Endothelial cell (in vitro differentiated cells): ENCODE data around the gene AOC1. TPM values are rescaled to one million over a fixed set of nuclear protein-coding genes. Genes with fewer than 3 reads are reported as not detected.

Source experiments
- DNase-seq: peaks from one replicate; pipeline ENCODE4 v3.0.0; 2021; ENCODE audit warnings: low spot score
- H3K27ac Mint-ChIP-seq: one replicate; pipeline ENCODE4 v1.8.0; 2021; ENCODE audit warnings: mixed read lengths, inconsistent platforms; ENCODE audit not compliant: unreplicated experiment
- H3K27me3 Mint-ChIP-seq: one replicate; pipeline ENCODE4 v1.8.0; 2021; ENCODE audit warnings: mild to moderate bottlenecking, moderate library complexity, mixed read lengths, inconsistent platforms; ENCODE audit not compliant: unreplicated experiment
- H3K36me3 Mint-ChIP-seq: one replicate; pipeline ENCODE4 v1.8.0; 2021; ENCODE audit warnings: mild to moderate bottlenecking, low read depth, mixed read lengths, inconsistent platforms; ENCODE audit not compliant: unreplicated experiment
- H3K4me1 Mint-ChIP-seq: one replicate; pipeline ENCODE4 v1.8.0; 2021; ENCODE audit warnings: mild to moderate bottlenecking, mixed read lengths, inconsistent platforms; ENCODE audit not compliant: unreplicated experiment
- H3K4me3 Mint-ChIP-seq: one replicate; pipeline ENCODE4 v1.8.0; 2021; ENCODE audit warnings: mild to moderate bottlenecking, mixed read lengths, inconsistent platforms; ENCODE audit not compliant: unreplicated experiment
- H3K9me3 Mint-ChIP-seq: one replicate; pipeline ENCODE4 v1.8.0; 2021; ENCODE audit warnings: mixed read lengths, inconsistent platforms; ENCODE audit not compliant: unreplicated experiment
- total RNA-seq: library from RNA; stranded (reverse); fragmentation: NEBNext Ultra II Directional; extraction: Animal tissue kit (Norgen Biotek cat#: 25700); gene quantifications from one replicate; pipeline ENCODE4 v1.2.1, GENCODE V29; 2021; ENCODE audit not compliant: unreplicated experiment
- TF ChIP-seq, protein P1 (sequence below): fragments of 200-600 bp; sonication (generic); IDR thresholded peaks from one replicate; pipeline ENCODE4 v1.5.0; 2021; ENCODE audit warnings: antibody characterized with exemption; ENCODE audit not compliant: unreplicated experiment

Gene AOC1
- total RNA-seq, 1 donor from 2014 or later = 0.41 TPM

DNA sequence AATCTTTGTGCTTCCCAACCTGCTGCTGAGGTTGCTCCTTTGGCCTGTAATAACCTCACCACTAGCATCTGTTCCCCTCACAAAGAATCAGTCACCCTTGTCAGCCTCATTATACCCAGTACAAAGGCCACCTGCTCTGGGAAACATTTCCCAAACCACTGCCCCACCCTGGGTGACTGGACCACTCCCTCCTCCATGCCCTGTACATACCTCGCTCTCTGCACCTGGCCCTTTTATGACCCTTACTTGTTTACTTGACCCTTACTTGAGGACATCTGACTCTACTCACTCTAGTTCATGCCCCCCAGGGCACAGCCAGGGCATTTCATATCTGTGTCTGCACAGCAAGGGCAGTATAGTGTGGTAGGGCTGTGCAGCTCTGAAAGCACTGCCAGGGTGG is 21.4 kb upstream of the AOC1 start:
- no peaks in the 10 kb centered on the region for H3K9me3 Mint-ChIP-seq
- H3K36me3 Mint-ChIP-seq = peaks cover under 1% of the 10 kb centered on the region
- no peak for DNase-seq
- TF ChIP-seq, protein P1, sequence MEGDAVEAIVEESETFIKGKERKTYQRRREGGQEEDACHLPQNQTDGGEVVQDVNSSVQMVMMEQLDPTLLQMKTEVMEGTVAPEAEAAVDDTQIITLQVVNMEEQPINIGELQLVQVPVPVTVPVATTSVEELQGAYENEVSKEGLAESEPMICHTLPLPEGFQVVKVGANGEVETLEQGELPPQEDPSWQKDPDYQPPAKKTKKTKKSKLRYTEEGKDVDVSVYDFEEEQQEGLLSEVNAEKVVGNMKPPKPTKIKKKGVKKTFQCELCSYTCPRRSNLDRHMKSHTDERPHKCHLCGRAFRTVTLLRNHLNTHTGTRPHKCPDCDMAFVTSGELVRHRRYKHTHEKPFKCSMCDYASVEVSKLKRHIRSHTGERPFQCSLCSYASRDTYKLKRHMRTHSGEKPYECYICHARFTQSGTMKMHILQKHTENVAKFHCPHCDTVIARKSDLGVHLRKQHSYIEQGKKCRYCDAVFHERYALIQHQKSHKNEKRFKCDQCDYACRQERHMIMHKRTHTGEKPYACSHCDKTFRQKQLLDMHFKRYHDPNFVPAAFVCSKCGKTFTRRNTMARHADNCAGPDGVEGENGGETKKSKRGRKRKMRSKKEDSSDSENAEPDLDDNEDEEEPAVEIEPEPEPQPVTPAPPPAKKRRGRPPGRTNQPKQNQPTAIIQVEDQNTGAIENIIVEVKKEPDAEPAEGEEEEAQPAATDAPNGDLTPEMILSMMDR = no peak
- H3K4me1 Mint-ChIP-seq = peaks cover 5% of the 10 kb centered on the region
- H3K27me3 Mint-ChIP-seq = peaks cover 3% of the 10 kb centered on the region
- no peak overlapping the region for H3K4me3 Mint-ChIP-seq
- H3K27ac Mint-ChIP-seq = no peak overlapping the region

- TF ChIP-seq, protein P1 = no peak
- H3K4me3 Mint-ChIP-seq = no peak overlapping the region
- no peak for DNase-seq
- no peaks in the 10 kb centered on the region for H3K36me3 Mint-ChIP-seq
- H3K4me1 Mint-ChIP-seq = no peaks in the 10 kb centered on the region
- H3K9me3 Mint-ChIP-seq = no peaks in the 10 kb centered on the region
- no peak overlapping the region for H3K27ac Mint-ChIP-seq
- H3K27me3 Mint-ChIP-seq = no peaks in the 10 kb centered on the region
Measured at GRCh38 chr7:150831851-150832250, 20.5 kb upstream of the AOC1 start.

DNA sequence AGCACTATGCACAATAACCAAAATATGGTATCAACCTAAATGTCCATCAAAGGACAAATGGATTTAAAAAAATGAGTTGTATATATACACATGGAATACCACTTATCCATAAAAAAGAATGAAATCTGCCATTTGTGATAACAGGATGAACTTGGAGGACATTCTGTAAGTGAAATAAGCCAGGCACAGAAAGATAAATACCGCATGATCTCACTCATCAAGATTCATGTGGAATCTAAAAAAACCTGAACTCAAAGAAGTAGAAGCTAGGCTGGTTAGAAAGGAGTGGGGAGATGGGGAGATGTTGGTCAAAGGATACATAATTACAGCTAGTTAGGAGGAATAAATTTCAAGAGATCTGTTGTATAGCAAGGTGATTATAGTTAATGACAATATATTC is 17.3 kb upstream of the AOC1 start:
- Mint-ChIP-seq H3K27ac (no peak overlapping the region), H3K4me3 (no peak overlapping the region), H3K36me3 (no peaks in the 10 kb centered on the region), H3K27me3 (no peaks in the 10 kb centered on the region), H3K4me1 (no peaks in the 10 kb centered on the region), H3K9me3 (no peaks in the 10 kb centered on the region)
- DNase-seq = no peak
- TF ChIP-seq, protein P1 = no peak

- TF ChIP-seq, protein P1 = no peak
- peaks cover 4% of the 10 kb centered on the region for H3K4me1 Mint-ChIP-seq
Measured at GRCh38 chr7:150835702-150836280, 16.5 kb upstream of the AOC1 start.

DNA sequence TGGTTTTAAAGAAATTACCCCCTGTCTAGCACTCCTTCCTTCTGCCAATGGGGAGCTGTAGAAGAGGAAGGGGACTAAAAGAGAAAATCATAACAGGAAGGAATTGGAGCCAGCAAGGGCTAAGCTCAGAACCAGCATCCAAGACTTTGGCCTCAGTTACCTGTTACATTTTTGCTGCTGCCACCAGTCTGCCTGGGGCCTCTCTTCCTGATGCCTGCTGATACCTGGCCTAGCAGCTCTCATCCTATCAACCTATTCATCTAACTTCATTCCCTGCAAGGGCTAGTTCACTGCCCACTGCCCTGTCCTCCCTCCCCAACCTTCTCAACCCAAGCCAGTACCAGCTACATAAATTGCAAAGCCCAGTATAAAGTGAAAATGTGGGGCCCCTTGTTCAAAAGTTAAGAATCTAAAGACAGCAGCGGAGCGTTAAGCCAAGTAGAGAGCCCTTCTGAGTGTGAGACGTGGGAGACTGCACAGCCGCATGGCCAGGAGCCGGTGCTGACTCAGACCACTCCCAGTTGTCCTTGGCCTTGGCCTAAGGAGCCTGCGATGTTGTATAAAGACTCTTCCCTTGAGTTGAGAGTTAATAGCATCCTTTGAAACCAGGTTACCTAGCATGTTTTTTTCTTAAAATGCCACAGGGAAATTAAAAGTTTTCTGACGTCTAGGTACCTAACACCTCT is 13.2 kb upstream of the AOC1 start:
- no peaks in the 10 kb centered on the region for H3K36me3 Mint-ChIP-seq
- no peak for DNase-seq
- no peaks in the 10 kb centered on the region for H3K9me3 Mint-ChIP-seq

More at GRCh38 chr7:150835702-150836280, 16.5 kb upstream of the AOC1 start:
- Mint-ChIP-seq H3K4me3 (no peak overlapping the region), H3K27me3 (no peaks in the 10 kb centered on the region), H3K27ac (no peak overlapping the region), H3K9me3 (no peaks in the 10 kb centered on the region), H3K36me3 (no peaks in the 10 kb centered on the region)
- DNase-seq = no peak

More for the DNA sequence above, 13.2 kb upstream of the AOC1 start:
- Mint-ChIP-seq H3K4me1 (peaks cover 4% of the 10 kb centered on the region), H3K4me3 (no peak overlapping the region), H3K27me3 (peaks cover 3% of the 10 kb centered on the region), H3K27ac (no peak overlapping the region)
- TF ChIP-seq, protein P1 = no peak
